ENCODE results near the gene INPP5J. TPM values are rescaled to one million over a fixed set of nuclear protein-coding genes. Genes with fewer than 3 reads are reported as not detected.
A peak's percentile ranks its signal among the peaks of the same experiment; 100 is the strongest.

Gene INPP5J
- total and polyA plus RNA-seq, 9 of the 15 experiments (the other 6 are each of a cell fraction or from before 2014, with no cell fraction given): 0.10 to 6.3 (median 4.8) TPM

- TF ChIP-seq KDM2B (CRISPR knock-in tag; IDR thresholded peaks at IDR 0.05) (no peak), ZNF431 (CRISPR knock-in tag; IDR thresholded peaks at IDR 0.05) (no peak), PRDM10 (IDR thresholded peaks at IDR 0.05; ENCODE audit: partially characterized antibody) (peak; percentile 57)
These were observed 41.7 kb upstream of the INPP5J start, which contains the start of gene SMTN (continued) for GRCh38 chr22:31080848-31081649.

- H3K27ac ChIP-seq (ENCODE audit: extremely low read depth, low read depth, low read length): peak overlapping the region; percentile 41; the same call in 1 of the 3 replicates
- H3K9me3 ChIP-seq (replicated peaks; ENCODE audit: control insufficient read depth, insufficient read depth, low read depth, low read length): no peaks in the 10 kb centered on the region
- BruUV-seq (replicated peaks): no TSS peak
- H3K27me3 ChIP-seq (ENCODE audit: control insufficient read depth in 2 of 2, insufficient read depth in 2 of 2, low read length in 2 of 2): no peaks in the 10 kb centered on the region
- peaks cover 5% of the 10 kb centered on the region for H3K9me1 ChIP-seq (ENCODE audit: control insufficient read depth, insufficient read depth, low read length)
- H3K79me2 ChIP-seq (ENCODE audit: control insufficient read depth, insufficient read depth, low read length): peaks cover 22% of the 10 kb centered on the region
- FAIRE-seq: no peak
- H3K36me3 ChIP-seq (ENCODE audit: control insufficient read depth, insufficient read depth, low read length): no peaks in the 10 kb centered on the region; the same call in 2 of the 3 replicates
- ChIA-PET POLR2A (interaction anchor here (0.8 to 1.9 kb wide), 7 partner anchors 13 to 147 kb away, joined by 3 to 6 read pairs (median 4); no protein-coding TSS in a partner anchor), CTCF (ENCODE audit: low intra/inter-chr PET ratio) (interaction anchor here (0.8 to 1.2 kb wide), 3 partner anchors 133 to 319 kb away, joined by 3 to 5 read pairs (median 3); no protein-coding TSS in a partner anchor)
- WGBS (ENCODE audit: insufficient coverage, low coverage, missing lambda C conversion rate): 50% methylated on average over 6 of the region's 6 CpGs
- intact Hi-C loops (cut with micrococcal nuclease): no loop called here
- peak overlapping the region; percentile 80 for H3K4me2 ChIP-seq (ENCODE audit: insufficient read depth, low read length)
- DNase-seq (ENCODE audit: extremely low read depth in 1 of 4, low spot score in 3 of 4): no peak
- H3K9ac ChIP-seq (ENCODE audit: insufficient read depth in 1 of 2, low read depth in 2 of 2, low read length in 2 of 2): peak overlapping the region; percentile 31 to 72; a peak in 3 of 4 replicates
- peak overlapping the region; percentile 53 for H3K4me3 ChIP-seq
- H4K20me1 ChIP-seq (replicated peaks; ENCODE audit: control insufficient read depth, insufficient read depth, low read length): no peaks in the 10 kb centered on the region
- no peak for ATAC-seq
- in situ Hi-C loops (cut with MboI): loop anchor here (10.0 kb wide), 1 partner anchor 317 kb away; no protein-coding TSS in a partner anchor
- H3K4me1 ChIP-seq (replicated peaks in 1 of 2; ENCODE audit: control insufficient read depth in 2 of 2, insufficient read depth in 2 of 2, low read length in 2 of 2): peaks cover 33 to 58% of the 10 kb centered on the region in 2 experiments
- no peak overlapping the region for H2AFZ ChIP-seq (ENCODE audit: low read depth, low read length)
- TF ChIP-seq KAT2B (IDR thresholded peaks at IDR 0.05; ENCODE audit: low read depth, low read length): no peak
- TF ChIP-seq SNRNP70 (optimal IDR thresholded peaks at IDR 0.05; ENCODE audit: low read depth, low read length): no peak
- 0 out of 2 replicates have a peak, but pooled peaks have one; percentile 32 for TF ChIP-seq ARID4B (CRISPR knock-in tag; IDR thresholded peaks at IDR 0.05)
These were observed 40.7 kb upstream of the INPP5J start for GRCh38 chr22:31081963-31082605.
